BJ (cell line): ENCODE results near the gene PGBD5. TPM values are rescaled to one million over a fixed set of nuclear protein-coding genes. Genes with fewer than 3 reads are reported as not detected.

Source experiments
- CTCF ChIA-PET: fragments of 350-600 bp; formaldehyde crosslinking; extraction: SDS; loops from one replicate; lab custom pipeline; 2021; ENCODE audit warnings: antibody characterized with exemption, inconsistent platforms; lab: Yijun Ruan, JAX
- POLR2A ChIA-PET: fragments of 300-600 bp; sonication (Branson Sonifier 250); formaldehyde crosslinking; extraction: SDS; loops from one replicate; lab custom pipeline; 2021; ENCODE audit warnings: antibody characterized with exemption; lab: Charles Lee
- DNase-seq: peaks from one replicate; pipeline ENCODE4 v3.0.0-alpha.2; 2011; ENCODE audit warnings: low read depth
- H3K27me3 ChIP-seq: 2 replicates; pipeline ENCODE4 v1.6.0; 2011; ENCODE audit warnings: low read length; ENCODE audit not compliant: control insufficient read depth, insufficient read depth
- H3K36me3 ChIP-seq: 2 replicates; pipeline ENCODE4 v1.5.1; 2011; ENCODE audit warnings: low read length; ENCODE audit not compliant: control insufficient read depth, insufficient read depth
- H3K4me3 ChIP-seq: 2 replicates; pipeline ENCODE4 v1.5.1; 2011; ENCODE audit warnings: low read depth, mild to moderate bottlenecking, control low read depth, low read length
- polyA plus RNA-seq: library from polyadenylated mRNA; depleted of rRNA; stranded (reverse); fragments of >200 nt; gene quantifications from 2 replicates; pipeline ENCODE4 v1.2.3, GENCODE V29; 2011
- TF ChIP-seq, protein P1 (sequence below): IDR thresholded peaks from 2 replicates; pipeline ENCODE4 v1.5.1; 2011; ENCODE audit warnings: low read depth, mild to moderate bottlenecking, control low read depth, inconsistent platforms, low read length, moderate library complexity; ENCODE audit not compliant: insufficient read depth

PGBD5 gene
- polyA plus RNA-seq, 1 experiment = 0.07 TPM

DNA sequence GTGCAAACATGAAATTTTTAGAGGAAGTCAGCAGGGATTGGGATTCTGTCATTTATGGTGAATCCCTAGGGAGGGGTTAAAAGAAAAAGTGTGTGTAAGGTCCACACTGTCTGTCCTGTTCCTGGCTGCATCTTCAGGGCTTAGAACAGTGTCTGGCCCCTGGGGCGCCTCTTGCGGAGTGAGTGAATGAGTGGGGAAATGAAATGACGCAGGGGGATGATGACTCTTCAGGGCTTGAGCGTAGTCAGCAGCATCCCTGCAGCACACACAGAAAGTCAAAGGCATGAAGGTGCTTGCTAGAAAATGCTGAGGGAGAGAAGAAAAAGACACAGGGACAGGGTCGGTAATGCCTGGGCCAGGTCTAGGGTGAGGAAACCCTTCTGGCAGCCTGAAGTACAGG lies 57.8 kb downstream of the PGBD5 start:
- H3K27me3 ChIP-seq = no peaks in the 10 kb centered on the region
- DNase-seq = no peak
- POLR2A ChIA-PET = no interaction called here

DNA sequence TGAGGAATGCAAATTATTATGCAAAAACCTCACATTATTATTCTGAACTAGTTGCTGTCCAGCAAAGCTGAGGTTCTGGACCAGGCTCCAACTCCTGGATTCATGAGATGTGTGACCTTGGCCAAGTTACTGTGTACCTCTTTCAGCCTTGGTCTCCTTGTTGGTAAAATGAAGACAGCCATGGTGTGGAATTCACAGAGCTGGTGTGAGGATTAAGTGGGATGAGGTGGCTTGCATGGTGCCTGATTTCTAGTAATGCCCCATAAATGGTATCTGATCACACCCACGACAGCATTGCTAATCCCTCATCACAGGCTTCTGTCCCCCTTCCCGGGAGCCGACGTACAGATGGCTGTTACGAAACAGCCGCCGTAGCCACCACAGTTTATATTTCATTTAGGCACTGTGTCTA lies 59.6 kb downstream of the PGBD5 start:
- Histone ChIP-seq H3K27me3 (no peaks in the 10 kb centered on the region), H3K36me3 (no peaks in the 10 kb centered on the region), H3K4me3 (no peak overlapping the region)
- no peak for DNase-seq
- POLR2A ChIA-PET = no interaction called here
- CTCF ChIA-PET = no interaction called here
- TF ChIP-seq, protein P1, sequence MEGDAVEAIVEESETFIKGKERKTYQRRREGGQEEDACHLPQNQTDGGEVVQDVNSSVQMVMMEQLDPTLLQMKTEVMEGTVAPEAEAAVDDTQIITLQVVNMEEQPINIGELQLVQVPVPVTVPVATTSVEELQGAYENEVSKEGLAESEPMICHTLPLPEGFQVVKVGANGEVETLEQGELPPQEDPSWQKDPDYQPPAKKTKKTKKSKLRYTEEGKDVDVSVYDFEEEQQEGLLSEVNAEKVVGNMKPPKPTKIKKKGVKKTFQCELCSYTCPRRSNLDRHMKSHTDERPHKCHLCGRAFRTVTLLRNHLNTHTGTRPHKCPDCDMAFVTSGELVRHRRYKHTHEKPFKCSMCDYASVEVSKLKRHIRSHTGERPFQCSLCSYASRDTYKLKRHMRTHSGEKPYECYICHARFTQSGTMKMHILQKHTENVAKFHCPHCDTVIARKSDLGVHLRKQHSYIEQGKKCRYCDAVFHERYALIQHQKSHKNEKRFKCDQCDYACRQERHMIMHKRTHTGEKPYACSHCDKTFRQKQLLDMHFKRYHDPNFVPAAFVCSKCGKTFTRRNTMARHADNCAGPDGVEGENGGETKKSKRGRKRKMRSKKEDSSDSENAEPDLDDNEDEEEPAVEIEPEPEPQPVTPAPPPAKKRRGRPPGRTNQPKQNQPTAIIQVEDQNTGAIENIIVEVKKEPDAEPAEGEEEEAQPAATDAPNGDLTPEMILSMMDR = no peak

More for the DNA sequence above, 57.8 kb downstream of the PGBD5 start:
- TF ChIP-seq, protein P1 = no peak
- Histone ChIP-seq H3K4me3 (no peak overlapping the region), H3K36me3 (no peaks in the 10 kb centered on the region)
- CTCF ChIA-PET = no interaction called here

DNA sequence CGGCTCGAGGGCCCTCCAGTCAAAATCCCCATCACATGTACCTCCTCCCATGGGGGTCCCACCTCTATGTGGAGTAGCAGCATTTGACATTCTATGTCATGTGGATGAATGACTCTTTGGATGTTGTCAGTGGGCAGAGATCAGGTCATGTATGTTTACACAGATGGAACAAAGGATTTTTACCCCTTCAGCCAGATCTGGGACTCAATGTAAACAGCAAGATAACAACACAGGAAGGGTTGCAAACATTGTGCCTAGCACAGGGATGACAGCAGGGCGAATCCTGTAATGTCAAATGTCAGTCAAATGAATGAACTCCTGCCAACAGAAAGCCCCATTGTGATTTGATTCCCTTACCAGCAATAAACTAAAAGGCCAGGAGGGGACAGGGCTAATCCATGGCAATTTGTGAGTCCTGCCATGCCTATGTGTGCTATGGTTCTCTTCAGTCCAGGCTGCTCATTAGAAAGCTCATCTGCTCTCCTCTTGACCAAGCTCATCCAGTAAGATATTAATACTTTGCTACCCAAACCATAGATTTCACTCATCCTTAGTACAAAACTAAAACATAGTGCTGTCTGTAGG lies 60.3 kb downstream of the PGBD5 start:
- CTCF ChIA-PET = no interaction called here
- Histone ChIP-seq H3K27me3 (no peaks in the 10 kb centered on the region), H3K36me3 (no peaks in the 10 kb centered on the region), H3K4me3 (no peak overlapping the region)
- POLR2A ChIA-PET = no interaction called here
- no peak for DNase-seq
- TF ChIP-seq, protein P1 = no peak

DNA sequence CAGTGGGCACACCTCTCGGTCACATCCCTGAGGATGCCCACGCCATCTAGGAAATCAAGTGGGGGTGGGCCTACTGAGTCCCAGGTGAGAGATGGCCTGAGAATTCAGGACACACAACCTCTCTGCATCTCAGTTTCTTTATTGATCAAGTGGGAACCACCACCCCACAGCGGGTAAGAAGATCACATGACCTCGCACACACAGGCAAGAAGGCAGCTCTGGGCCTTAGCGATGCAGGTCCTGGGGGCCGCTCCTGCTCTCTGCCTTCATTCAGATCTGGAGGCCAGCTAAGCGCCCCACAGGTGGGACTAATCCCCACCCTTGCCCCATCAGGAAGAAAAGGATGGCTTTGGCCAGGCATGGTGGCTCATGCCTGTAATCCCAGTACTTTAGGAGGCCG lies 63.2 kb downstream of the PGBD5 start:
- POLR2A ChIA-PET = no interaction called here
- no peaks in the 10 kb centered on the region for H3K36me3 ChIP-seq
- CTCF ChIA-PET = interaction anchor here (0.6 kb wide), 1 partner anchor 48 kb away, joined by 3 read pairs; no protein-coding TSS in a partner anchor
- H3K27me3 ChIP-seq = no peaks in the 10 kb centered on the region
- no peak overlapping the region for H3K4me3 ChIP-seq
- TF ChIP-seq, protein P1 = no peak
- no peak for DNase-seq

DNA sequence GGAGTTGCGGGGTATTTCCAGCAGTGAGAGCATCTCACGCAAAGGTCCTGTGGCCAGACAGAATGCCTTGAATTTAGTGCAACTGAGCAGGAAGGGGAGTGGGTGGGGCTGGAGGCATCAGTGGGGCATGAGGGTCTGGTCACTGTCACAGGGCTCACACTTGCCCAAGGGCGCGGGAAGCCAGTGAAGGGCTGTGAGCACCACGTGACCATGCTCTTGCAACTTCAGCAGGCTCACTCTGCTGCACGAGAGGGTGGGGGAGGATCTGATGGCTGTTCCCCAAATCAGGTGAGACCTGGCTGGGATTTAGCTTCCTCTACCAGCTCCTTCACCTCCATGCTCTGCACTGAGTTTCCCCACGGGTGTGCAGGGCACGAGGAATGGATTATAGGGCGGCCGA lies 64.2 kb downstream of the PGBD5 start:
- H3K27me3 ChIP-seq = no peaks in the 10 kb centered on the region
- H3K36me3 ChIP-seq = no peaks in the 10 kb centered on the region
- CTCF ChIA-PET = no interaction called here
- DNase-seq = no peak
- TF ChIP-seq, protein P1 = no peak
- H3K4me3 ChIP-seq = no peak overlapping the region
- POLR2A ChIA-PET = no interaction called here
